ENCODE data around the gene FAM53A. TPM values are rescaled to one million over a fixed set of nuclear protein-coding genes. Genes with fewer than 3 reads are reported as not detected.

FAM53A gene
- total RNA-seq, 5 donors from 2014 or later (not counting 1 experiment from before 2014, with no cell fraction given): 1.4 to 3.0 (median 1.9) TPM

- Histone ChIP-seq H3K4me1 (ENCODE audit: control insufficient read depth in 1 of 2, extremely low read depth in 1 of 2, insufficient read depth in 2 of 2, low read length in 2 of 2) (no peaks in the 10 kb centered on the region), H3K27me3 (replicated peaks in 1 of 2; ENCODE audit: control insufficient read depth in 2 of 2, extremely low read depth in 1 of 2, insufficient read depth in 2 of 2, low read length in 1 of 2) (peaks cover 0 to 26% of the 10 kb centered on the region in 2 experiments), H3K27ac (ENCODE audit: low read length) (no peak overlapping the region), H3K9me3 (no peaks in the 10 kb centered on the region), H3K4me3 (ENCODE audit: control insufficient read depth in 1 of 2, extremely low read depth in 1 of 2, low read length in 1 of 2) (no peak overlapping the region), H3K36me3 (ENCODE audit: control insufficient read depth in 2 of 2, extremely low read depth in 1 of 2, insufficient read depth in 1 of 2, low read length in 1 of 2) (no peaks in the 10 kb centered on the region)
- Mint-ChIP-seq H3K27me3 (no peaks in the 10 kb centered on the region), H3K27ac (no peak overlapping the region), H3K4me1 (no peaks in the 10 kb centered on the region), H3K9me3 (no peaks in the 10 kb centered on the region), H3K4me3 (no peak overlapping the region), H3K36me3 (no peaks in the 10 kb centered on the region)
- DNase-seq (no peak), ATAC-seq (replicated peaks in 1 of 4) (no peak)
- POLR2A ChIA-PET: no interaction called here
- 87% methylated on average over 16 of the region's 16 CpGs for WGBS (ENCODE audit: insufficient coverage)
- CTCF ChIA-PET: interaction anchor here in 1 of 2 donors (0.6 kb wide), 1 partner anchor 186 kb away, joined by 3 read pairs; no protein-coding TSS in a partner anchor
Observed at GRCh38 chr4:1640190-1640589, 43.9 kb downstream of the FAM53A start.

GRCh38 chr4:1639299-1639868 lies 44.7 kb downstream of the FAM53A start:
- Mint-ChIP-seq H3K9me3 (no peaks in the 10 kb centered on the region), H3K36me3 (no peaks in the 10 kb centered on the region), H3K27ac (no peak overlapping the region), H3K4me3 (no peak overlapping the region), H3K27me3 (no peaks in the 10 kb centered on the region), H3K4me1 (no peaks in the 10 kb centered on the region)
- H3K27ac ChIP-seq (ENCODE audit: low read length): no peak overlapping the region
- no peaks in the 10 kb centered on the region for H3K9me3 ChIP-seq
- ChIA-PET POLR2A (no interaction called here), CTCF (no interaction called here)
- DNase-seq: no peak
- H3K36me3 ChIP-seq (ENCODE audit: control insufficient read depth in 2 of 2, extremely low read depth in 1 of 2, insufficient read depth in 1 of 2, low read length in 1 of 2): no peaks in the 10 kb centered on the region
- WGBS (ENCODE audit: insufficient coverage): 76% methylated on average over 6 of the region's 11 CpGs
- H3K4me1 ChIP-seq (ENCODE audit: control insufficient read depth in 1 of 2, extremely low read depth in 1 of 2, insufficient read depth in 2 of 2, low read length in 2 of 2): no peaks in the 10 kb centered on the region
- H3K4me3 ChIP-seq (ENCODE audit: control insufficient read depth in 1 of 2, extremely low read depth in 1 of 2, low read length in 1 of 2): no peak overlapping the region
- ATAC-seq (replicated peaks in 1 of 4): no peak
- peaks cover 0 to 26% of the 10 kb centered on the region in 2 experiments for H3K27me3 ChIP-seq (replicated peaks in 1 of 2; ENCODE audit: control insufficient read depth in 2 of 2, extremely low read depth in 1 of 2, insufficient read depth in 2 of 2, low read length in 1 of 2)

GRCh38 chr4:1638873-1639272 lies 45.2 kb downstream of the FAM53A start:
- Mint-ChIP-seq H3K27me3 (no peaks in the 10 kb centered on the region), H3K27ac (no peak overlapping the region), H3K4me1 (no peaks in the 10 kb centered on the region), H3K4me3 (no peak overlapping the region), H3K9me3 (no peaks in the 10 kb centered on the region), H3K36me3 (no peaks in the 10 kb centered on the region)
- Histone ChIP-seq H3K4me1 (ENCODE audit: control insufficient read depth in 1 of 2, extremely low read depth in 1 of 2, insufficient read depth in 2 of 2, low read length in 2 of 2) (no peaks in the 10 kb centered on the region), H3K4me3 (ENCODE audit: control insufficient read depth in 1 of 2, extremely low read depth in 1 of 2, low read length in 1 of 2) (no peak overlapping the region), H3K9me3 (no peaks in the 10 kb centered on the region), H3K27ac (ENCODE audit: low read length) (no peak overlapping the region), H3K36me3 (ENCODE audit: control insufficient read depth in 2 of 2, extremely low read depth in 1 of 2, insufficient read depth in 1 of 2, low read length in 1 of 2) (no peaks in the 10 kb centered on the region), H3K27me3 (replicated peaks in 1 of 2; ENCODE audit: control insufficient read depth in 2 of 2, extremely low read depth in 1 of 2, insufficient read depth in 2 of 2, low read length in 1 of 2) (peaks cover 0 to 30% of the 10 kb centered on the region in 2 experiments)
- ATAC-seq (replicated peaks in 1 of 4) (no peak), DNase-seq (no peak)
- ChIA-PET CTCF (no interaction called here), POLR2A (no interaction called here)
- WGBS (ENCODE audit: insufficient coverage): 91% methylated on average over 11 of the region's 11 CpGs

GRCh38 chr4:1638272-1638598 lies 45.9 kb downstream of the FAM53A start:
- DNase-seq (no peak), ATAC-seq (replicated peaks in 1 of 4) (no peak)
- Mint-ChIP-seq H3K4me1 (no peaks in the 10 kb centered on the region), H3K36me3 (no peaks in the 10 kb centered on the region), H3K27me3 (peaks cover 0 to under 1% of the 10 kb centered on the region in 2 donors), H3K27ac (no peak overlapping the region), H3K9me3 (no peaks in the 10 kb centered on the region), H3K4me3 (no peak overlapping the region)
- 77% methylated on average over 5 of the region's 10 CpGs for WGBS (ENCODE audit: insufficient coverage)
- Histone ChIP-seq H3K36me3 (ENCODE audit: control insufficient read depth in 2 of 2, extremely low read depth in 1 of 2, insufficient read depth in 1 of 2, low read length in 1 of 2) (no peaks in the 10 kb centered on the region), H3K4me3 (ENCODE audit: control insufficient read depth in 1 of 2, extremely low read depth in 1 of 2, low read length in 1 of 2) (no peak overlapping the region), H3K27me3 (replicated peaks in 1 of 2; ENCODE audit: control insufficient read depth in 2 of 2, extremely low read depth in 1 of 2, insufficient read depth in 2 of 2, low read length in 1 of 2) (peaks cover 0 to 32% of the 10 kb centered on the region in 2 experiments), H3K4me1 (ENCODE audit: control insufficient read depth in 1 of 2, extremely low read depth in 1 of 2, insufficient read depth in 2 of 2, low read length in 2 of 2) (no peaks in the 10 kb centered on the region), H3K9me3 (no peaks in the 10 kb centered on the region), H3K27ac (ENCODE audit: low read length) (no peak overlapping the region)
- POLR2A ChIA-PET: no interaction called here
- CTCF ChIA-PET: no interaction called here

GRCh38 chr4:1637580-1638271 lies 46.4 kb downstream of the FAM53A start:
- H3K4me1 ChIP-seq (ENCODE audit: control insufficient read depth in 1 of 2, extremely low read depth in 1 of 2, insufficient read depth in 2 of 2, low read length in 2 of 2): no peaks in the 10 kb centered on the region
- ChIA-PET CTCF (no interaction called here), POLR2A (no interaction called here)
- H3K9me3 ChIP-seq: no peaks in the 10 kb centered on the region
- Mint-ChIP-seq H3K27me3 (peaks cover 0 to 2% of the 10 kb centered on the region in 2 donors), H3K36me3 (no peaks in the 10 kb centered on the region), H3K4me3 (no peak overlapping the region), H3K4me1 (no peaks in the 10 kb centered on the region), H3K9me3 (no peaks in the 10 kb centered on the region), H3K27ac (no peak overlapping the region)
- H3K36me3 ChIP-seq (ENCODE audit: control insufficient read depth in 2 of 2, extremely low read depth in 1 of 2, insufficient read depth in 1 of 2, low read length in 1 of 2): no peaks in the 10 kb centered on the region
- WGBS (ENCODE audit: insufficient coverage): 87% methylated on average over 8 of the region's 12 CpGs
- no peak for DNase-seq
- ATAC-seq (replicated peaks in 1 of 4): no peak
- no peak overlapping the region for H3K4me3 ChIP-seq (ENCODE audit: control insufficient read depth in 1 of 2, extremely low read depth in 1 of 2, low read length in 1 of 2)
- peaks cover 0 to 32% of the 10 kb centered on the region in 2 experiments for H3K27me3 ChIP-seq (replicated peaks in 1 of 2; ENCODE audit: control insufficient read depth in 2 of 2, extremely low read depth in 1 of 2, insufficient read depth in 2 of 2, low read length in 1 of 2)
- no peak overlapping the region for H3K27ac ChIP-seq (ENCODE audit: low read length)

GRCh38 chr4:1636490-1637211 lies 47.5 kb downstream of the FAM53A start:
- Histone ChIP-seq H3K27ac (ENCODE audit: low read length) (no peak overlapping the region), H3K27me3 (replicated peaks in 1 of 2; ENCODE audit: control insufficient read depth in 2 of 2, extremely low read depth in 1 of 2, insufficient read depth in 2 of 2, low read length in 1 of 2) (peaks cover 0 to 32% of the 10 kb centered on the region in 2 experiments), H3K4me1 (ENCODE audit: control insufficient read depth in 1 of 2, extremely low read depth in 1 of 2, insufficient read depth in 2 of 2, low read length in 2 of 2) (no peaks in the 10 kb centered on the region), H3K4me3 (ENCODE audit: control insufficient read depth in 1 of 2, extremely low read depth in 1 of 2, low read length in 1 of 2) (no peak overlapping the region), H3K36me3 (ENCODE audit: control insufficient read depth in 2 of 2, extremely low read depth in 1 of 2, insufficient read depth in 1 of 2, low read length in 1 of 2) (no peaks in the 10 kb centered on the region), H3K9me3 (no peaks in the 10 kb centered on the region)
- H3K9me3 Mint-ChIP-seq: no peaks in the 10 kb centered on the region
- 87% methylated on average over 21 of the region's 30 CpGs for WGBS (ENCODE audit: insufficient coverage)
- DNase-seq: no peak
- no peak for ATAC-seq (replicated peaks in 1 of 4)
- no peak overlapping the region for H3K27ac Mint-ChIP-seq
- H3K4me3 Mint-ChIP-seq: no peak overlapping the region
- ChIA-PET POLR2A (interaction anchor here in 1 of 2 donors (0.6 kb wide), 1 partner anchor 75 kb away, joined by 14 read pairs; the partner anchor contains the start of gene SLBP), CTCF (no interaction called here)
- peaks cover 0 to 2% of the 10 kb centered on the region in 2 donors for H3K27me3 Mint-ChIP-seq
- H3K36me3 Mint-ChIP-seq: no peaks in the 10 kb centered on the region
- H3K4me1 Mint-ChIP-seq: no peaks in the 10 kb centered on the region
